ENCODE results near the gene CTNND2.

DNA sequence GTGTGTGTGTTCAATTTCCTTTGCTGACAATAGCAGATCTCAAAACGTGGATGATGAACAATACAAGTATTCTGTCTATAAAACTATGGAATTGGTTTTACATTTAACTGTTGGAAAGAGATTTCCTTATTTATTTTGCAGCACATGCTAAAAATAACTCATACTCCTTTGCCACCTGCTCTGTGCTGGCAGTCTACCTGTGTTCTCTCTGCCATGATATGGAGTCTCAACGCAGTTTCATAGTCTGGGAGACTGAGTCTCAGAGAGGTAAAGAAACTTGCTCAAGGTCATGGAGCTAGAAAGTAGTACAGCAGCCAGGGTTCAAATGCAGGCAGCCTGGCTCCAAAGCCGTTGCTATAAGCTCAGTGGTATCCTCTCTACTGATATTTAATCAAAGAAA, 677.2 kb downstream of the CTNND2 start:
- TF ChIP-seq TCF7 (IDR thresholded peaks at IDR 0.05; ENCODE audit: borderline replicate concordance) (no peak), NFIC (IDR thresholded peaks at IDR 0.05) (no peak), NR2C1 (IDR thresholded peaks at IDR 0.05) (no peak), NR2C1 (tag; IDR thresholded peaks at IDR 0.05) (no peak), ERF (CRISPR knock-in tag; IDR thresholded peaks at IDR 0.05) (no peak), POLR2A (conservative IDR thresholded peaks at IDR 0.05) (no peak), ZNF121 (CRISPR knock-in tag; conservative IDR thresholded peaks at IDR 0.05) (no peak), MAZ (CRISPR knock-in tag; conservative IDR thresholded peaks at IDR 0.05 in 1 of 2, IDR thresholded peaks at IDR 0.05 in 1 of 2) (no peak), ZNF184 (CRISPR knock-in tag; IDR thresholded peaks at IDR 0.05) (no peak), SNRNP70 (optimal IDR thresholded peaks at IDR 0.05; ENCODE audit: low read depth, low read length) (no peak), ZNF764 (CRISPR knock-in tag; IDR thresholded peaks at IDR 0.05; ENCODE audit: low read depth) (no peak), ZNF431 (CRISPR knock-in tag; IDR thresholded peaks at IDR 0.05) (no peak)
- TF ChIP-seq, protein P1, sequence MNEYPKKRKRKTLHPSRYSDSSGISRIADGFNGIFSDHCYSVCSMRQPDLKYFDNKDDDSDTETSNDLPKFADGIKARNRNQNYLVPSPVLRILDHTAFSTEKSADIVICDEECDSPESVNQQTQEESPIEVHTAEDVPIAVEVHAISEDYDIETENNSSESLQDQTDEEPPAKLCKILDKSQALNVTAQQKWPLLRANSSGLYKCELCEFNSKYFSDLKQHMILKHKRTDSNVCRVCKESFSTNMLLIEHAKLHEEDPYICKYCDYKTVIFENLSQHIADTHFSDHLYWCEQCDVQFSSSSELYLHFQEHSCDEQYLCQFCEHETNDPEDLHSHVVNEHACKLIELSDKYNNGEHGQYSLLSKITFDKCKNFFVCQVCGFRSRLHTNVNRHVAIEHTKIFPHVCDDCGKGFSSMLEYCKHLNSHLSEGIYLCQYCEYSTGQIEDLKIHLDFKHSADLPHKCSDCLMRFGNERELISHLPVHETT (CRISPR knock-in tag; conservative IDR thresholded peaks at IDR 0.05 in 1 of 2, IDR thresholded peaks at IDR 0.05 in 1 of 2), result no peak

Data from K562 (cell line).